H1 (cell line): Measurements from ENCODE around the gene CGA.

ENCODE experiments used
- ATF3 ChIP-seq: IDR thresholded peaks from 2 replicates; pipeline ENCODE4 v1.6.1; 2011; ENCODE audit warnings: low read depth, mild to moderate bottlenecking, low read length; ENCODE audit not compliant: insufficient read depth
- CREB1 ChIP-seq: IDR thresholded peaks from 2 replicates; pipeline ENCODE4 v1.6.1; 2012; ENCODE audit warnings: inconsistent platforms
- EZH2 ChIP-seq: fragments of 200-600 bp; sonication (generic); IDR thresholded peaks from 2 replicates; pipeline ENCODE4 v1.7.1; 2012; ENCODE audit warnings: low read depth, mild to moderate bottlenecking, moderate library complexity, low read length, inconsistent platforms; ENCODE audit not compliant: severe bottlenecking
- KDM1A ChIP-seq: fragments of 200-600, 300-600 bp; sonication (generic); IDR thresholded peaks from 2 replicates; pipeline ENCODE4 v1.7.1; 2016; ENCODE audit warnings: mild to moderate bottlenecking, low read length, borderline replicate concordance
- PHF8 ChIP-seq: fragments of 200-600 bp; sonication (generic); conservative IDR thresholded peaks from 2 replicates; pipeline ENCODE4 v1.7.1; 2012; ENCODE audit warnings: low read depth, mild to moderate bottlenecking, inconsistent platforms, low read length, moderate library complexity
- TAF7 ChIP-seq: optimal IDR thresholded peaks from 2 replicates; pipeline ENCODE3; 2011; ENCODE audit warnings: low read depth, mild to moderate bottlenecking, inconsistent platforms, low read length, moderate library complexity, borderline replicate concordance
- TCF12 ChIP-seq: IDR thresholded peaks from 2 replicates; pipeline ENCODE4 v1.6.1; 2011; ENCODE audit warnings: low read depth, mild to moderate bottlenecking, low read length
- TF ChIP-seq, protein P1 (sequence below), 3 experiments: IDR thresholded peaks; 1 replicate in 2 of 3; 2 replicates in 1 of 3; pipeline versions ENCODE4 v1.5.1 to v1.6.1; 2011; ENCODE audit warnings: low read length in 3 of 3, mild to moderate bottlenecking in 3 of 3, inconsistent platforms in 2 of 3, low read depth in 1 of 3, moderate library complexity in 1 of 3; ENCODE audit not compliant: insufficient read depth in 1 of 3; ENCODE audit errors: control extremely low read depth in 1 of 3

DNA sequence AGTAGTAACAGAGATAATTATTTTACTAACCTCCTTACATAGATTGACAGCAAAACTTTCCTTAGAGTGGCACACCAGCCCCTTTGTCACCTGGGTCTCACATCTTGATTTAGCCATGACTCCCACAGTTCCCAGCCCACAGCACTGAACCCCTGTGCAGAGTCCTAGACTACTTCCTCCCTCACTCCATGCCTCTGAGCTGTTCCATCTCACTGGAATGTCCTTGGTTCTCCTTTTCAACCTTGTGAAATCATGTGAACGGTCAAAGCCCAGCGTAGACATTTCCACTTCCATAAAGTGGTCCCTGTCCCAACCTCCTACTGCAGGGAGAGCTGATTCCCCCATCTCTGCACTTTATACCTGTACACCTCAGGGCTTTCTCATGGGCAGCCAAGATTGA lies 19.7 kb downstream of the CGA start:
- TF ChIP-seq ATF3 (no peak), CREB1 (no peak), TAF7 (no peak), PHF8 (no peak), KDM1A (no peak), TCF12 (no peak), EZH2 (no peak)
- TF ChIP-seq, protein P1, sequence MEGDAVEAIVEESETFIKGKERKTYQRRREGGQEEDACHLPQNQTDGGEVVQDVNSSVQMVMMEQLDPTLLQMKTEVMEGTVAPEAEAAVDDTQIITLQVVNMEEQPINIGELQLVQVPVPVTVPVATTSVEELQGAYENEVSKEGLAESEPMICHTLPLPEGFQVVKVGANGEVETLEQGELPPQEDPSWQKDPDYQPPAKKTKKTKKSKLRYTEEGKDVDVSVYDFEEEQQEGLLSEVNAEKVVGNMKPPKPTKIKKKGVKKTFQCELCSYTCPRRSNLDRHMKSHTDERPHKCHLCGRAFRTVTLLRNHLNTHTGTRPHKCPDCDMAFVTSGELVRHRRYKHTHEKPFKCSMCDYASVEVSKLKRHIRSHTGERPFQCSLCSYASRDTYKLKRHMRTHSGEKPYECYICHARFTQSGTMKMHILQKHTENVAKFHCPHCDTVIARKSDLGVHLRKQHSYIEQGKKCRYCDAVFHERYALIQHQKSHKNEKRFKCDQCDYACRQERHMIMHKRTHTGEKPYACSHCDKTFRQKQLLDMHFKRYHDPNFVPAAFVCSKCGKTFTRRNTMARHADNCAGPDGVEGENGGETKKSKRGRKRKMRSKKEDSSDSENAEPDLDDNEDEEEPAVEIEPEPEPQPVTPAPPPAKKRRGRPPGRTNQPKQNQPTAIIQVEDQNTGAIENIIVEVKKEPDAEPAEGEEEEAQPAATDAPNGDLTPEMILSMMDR (IDR thresholded peaks at IDR 0.05; ENCODE audit: control extremely low read depth in 1 of 3, insufficient read depth in 1 of 3, low read depth in 1 of 3, low read length in 3 of 3) = no peak
